CD14-positive monocyte (primary cell): Measurements from ENCODE around the gene ZBTB7A. TPM values are rescaled to one million over a fixed set of nuclear protein-coding genes. Genes with fewer than 3 reads are reported as not detected.

Experiments used
- DNase-seq, 3 donors: peaks; one replicate each; pipeline ENCODE4 v3.0.0-alpha.2; 2011 to 2022
- H2AFZ ChIP-seq: 2 replicates; pipeline ENCODE4 v1.6.0; 2012; ENCODE audit warnings: mild to moderate bottlenecking, low read depth, low read length, inconsistent platforms; ENCODE audit not compliant: insufficient read depth, poor library complexity, severe bottlenecking
- H3K27ac ChIP-seq, 2 donors: 1 replicate in 1 of 2; 2 replicates in 1 of 2; pipeline ENCODE4 v1.5.1; 2012 to 2013; ENCODE audit warnings: low read length in 2 of 2, control low read depth in 1 of 2, inconsistent platforms in 1 of 2, low read depth in 1 of 2, mild to moderate bottlenecking in 1 of 2
- H3K27me3 ChIP-seq, 2 donors: one replicate each; pipeline versions ENCODE4 v1.6.0 to v1.6.1; 2011 to 2013; ENCODE audit warnings: low read length in 2 of 2; ENCODE audit not compliant: control insufficient read depth in 2 of 2, insufficient read depth in 2 of 2
- H3K36me3 ChIP-seq, 2 donors: replicated peaks in 1 of 2; 1 replicate in 1 of 2; 2 replicates in 1 of 2; pipeline versions ENCODE4 v1.5.1 to v1.6.1; 2012 to 2013; ENCODE audit warnings: low read length in 2 of 2, control low read depth in 1 of 2, inconsistent platforms in 1 of 2, mild to moderate bottlenecking in 1 of 2; ENCODE audit not compliant: insufficient read depth in 2 of 2, control insufficient read depth in 1 of 2
- H3K4me1 ChIP-seq, 2 donors: 1 replicate in 1 of 2; 2 replicates in 1 of 2; pipeline versions ENCODE4 v1.5.1 to v1.6.1; 2012 to 2013; ENCODE audit warnings: low read length in 2 of 2, control low read depth in 1 of 2, inconsistent platforms in 1 of 2, mild to moderate bottlenecking in 1 of 2, moderate library complexity in 1 of 2; ENCODE audit not compliant: insufficient read depth in 2 of 2, control insufficient read depth in 1 of 2
- H3K4me2 ChIP-seq: replicated peaks from 2 replicates; pipeline ENCODE3; 2012; ENCODE audit warnings: low read length, moderate library complexity, mild to moderate bottlenecking; ENCODE audit not compliant: poor library complexity, severe bottlenecking; ENCODE audit errors: extremely low read depth
- H3K4me3 ChIP-seq, 3 experiments: fragments of 200-600 bp in 1 of 3; sonication (generic) in 1 of 3; replicated peaks in 1 of 3; 1 replicate in 2 of 3; 2 replicates in 1 of 3; pipeline ENCODE4 v1.5.1; 2011 to 2013; ENCODE audit warnings: low read length in 3 of 3, mild to moderate bottlenecking in 3 of 3, control low read depth in 2 of 3, low read depth in 2 of 3, inconsistent platforms in 1 of 3, moderate library complexity in 1 of 3
- H3K79me2 ChIP-seq: 2 replicates; pipeline ENCODE4 v1.6.0; 2012; ENCODE audit warnings: mild to moderate bottlenecking, control low read depth, inconsistent platforms, low read length, moderate library complexity; ENCODE audit not compliant: insufficient read depth
- H3K9ac ChIP-seq: 2 replicates; pipeline ENCODE4 v1.6.0; 2017; ENCODE audit warnings: low read length, mild to moderate bottlenecking; ENCODE audit not compliant: insufficient read depth, poor library complexity, severe bottlenecking
- H3K9me3 ChIP-seq, 2 donors: replicated peaks in 1 of 2; 1 replicate in 1 of 2; 2 replicates in 1 of 2; pipeline versions ENCODE4 v1.5.1 to v1.6.1; 2012 to 2013; ENCODE audit warnings: low read length in 2 of 2, control low read depth in 1 of 2; ENCODE audit not compliant: control insufficient read depth in 1 of 2, insufficient read depth in 1 of 2
- H4K20me1 ChIP-seq: 2 replicates; pipeline ENCODE4 v1.6.0; 2012; ENCODE audit warnings: mild to moderate bottlenecking, low read length, control low read depth, moderate library complexity; ENCODE audit not compliant: insufficient read depth
- H3K27ac Mint-ChIP-seq, 7 donors: one replicate each; pipeline ENCODE4 v1.8.0; 2020; ENCODE audit warnings: mild to moderate bottlenecking in 7 of 7, mixed read lengths in 7 of 7, moderate library complexity in 6 of 7, inconsistent platforms in 2 of 7
- H3K27me3 Mint-ChIP-seq, 3 donors: one replicate each; pipeline ENCODE4 v1.8.0; 2021 to 2022; ENCODE audit warnings: low read depth in 3 of 3, mild to moderate bottlenecking in 3 of 3, mixed read lengths in 3 of 3, moderate library complexity in 3 of 3, inconsistent platforms in 1 of 3
- H3K36me3 Mint-ChIP-seq, 2 donors: one replicate each; pipeline ENCODE4 v1.8.0; 2020; ENCODE audit warnings: mixed read lengths in 2 of 2, inconsistent platforms in 1 of 2, mild to moderate bottlenecking in 1 of 2
- H3K4me1 Mint-ChIP-seq: one replicate; pipeline ENCODE4 v1.8.0; 2020; ENCODE audit warnings: mild to moderate bottlenecking, mixed read lengths
- H3K4me3 Mint-ChIP-seq, 2 donors: one replicate each; pipeline ENCODE4 v1.8.0; 2020; ENCODE audit warnings: mild to moderate bottlenecking in 2 of 2, mixed read lengths in 2 of 2, moderate library complexity in 1 of 2
- H3K9me3 Mint-ChIP-seq, 7 donors: one replicate each; pipeline ENCODE4 v1.8.0; 2020 to 2022; ENCODE audit warnings: mixed read lengths in 7 of 7, mild to moderate bottlenecking in 6 of 7, moderate library complexity in 6 of 7, inconsistent platforms in 2 of 7
- CTCF ChIP-seq: fragments of 200-600 bp; IDR thresholded peaks from one replicate; pipeline ENCODE4 v1.8.0; 2022; ENCODE audit warnings: antibody characterized with exemption, mild to moderate bottlenecking
- WGBS: methylation state at CpG from one replicate; pipeline ENCODE4 v1.1.5; 2013; ENCODE audit warnings: missing lambda C conversion rate; ENCODE audit not compliant: insufficient coverage; 5-methylcytosine and 5-hydroxymethylcytosine counted together
- intact Hi-C, 2 donors: fragments of 100-400 bp; cut with micrococcal nuclease; formaldehyde crosslinking; loops; one replicate each; pipeline versions ENCODE4 v1.15.0 to v1.15.1; 2023
- polyA plus RNA-seq, 3 donors: library from polyadenylated mRNA; depleted of rRNA in 1 of 3; unstranded in 2 of 3; stranded (reverse) in 1 of 3; fragments of 300-500 nt in 2 of 3; fragments of >200 nt in 1 of 3; fragmentation: Illumina TruSeq in 2 of 3; gene quantifications; 1 replicate in 2 of 3; 2 replicates in 1 of 3; pipeline ENCODE4 v1.2.3, GENCODE V29; 2012 to 2021

The ZBTB7A gene
- polyA plus RNA-seq, 3 donors, result 18.0 to 31.5 (median 20.2) TPM

GRCh38 chr19:4080473-4080872 is 13.8 kb upstream of the ZBTB7A start:
- no peaks in the 10 kb centered on the region for H3K36me3 Mint-ChIP-seq

More at GRCh38 chr19:4080473-4080872, 13.8 kb upstream of the ZBTB7A start:
- intact Hi-C loops, result no loop called here
- no peak overlapping the region for H3K9ac ChIP-seq
- peaks cover 0 to 2% (median 0%) of the 10 kb centered on the region in 7 donors for H3K9me3 Mint-ChIP-seq
- no peaks in the 10 kb centered on the region for H3K27me3 ChIP-seq
- DNase-seq, result no peak
- H2AFZ ChIP-seq, result no peak overlapping the region
- no peaks in the 10 kb centered on the region for H3K9me3 ChIP-seq
- no peaks in the 10 kb centered on the region for H4K20me1 ChIP-seq
- peaks cover 45% of the 10 kb centered on the region for H3K4me1 Mint-ChIP-seq
- no peak overlapping the region for H3K4me3 ChIP-seq
- no peak overlapping the region for H3K27ac ChIP-seq
- H3K27ac Mint-ChIP-seq, result no peak overlapping the region
- no peaks in the 10 kb centered on the region for H3K36me3 ChIP-seq
- H3K4me3 Mint-ChIP-seq, result no peak overlapping the region
- WGBS, result no CpG with 5 or more reads among the region's 6 CpGs
- H3K27me3 Mint-ChIP-seq, result peaks cover 0 to 5% (median 2%) of the 10 kb centered on the region in 3 donors
- peaks cover 7% of the 10 kb centered on the region for H3K79me2 ChIP-seq
- peaks cover 48 to 63% of the 10 kb centered on the region in 2 donors for H3K4me1 ChIP-seq
- TF ChIP-seq CTCF, result no peak
- H3K4me2 ChIP-seq, result no peak overlapping the region
